22Rv1 (cell line): Measurements from ENCODE around the gene FOXP4.

Experiments used
- ZFX ChIP-seq: fragments of 450-650 bp; IDR thresholded peaks from 2 replicates; pipeline ENCODE4 v1.6.1; 2017; ENCODE audit warnings: antibody characterized with exemption, borderline replicate concordance
- TF ChIP-seq, protein P1 (sequence below): fragments of 450-650 bp; IDR thresholded peaks from 2 replicates; pipeline ENCODE4 v1.5.1; 2017; ENCODE audit warnings: mild to moderate bottlenecking

- TF ChIP-seq, protein P1, sequence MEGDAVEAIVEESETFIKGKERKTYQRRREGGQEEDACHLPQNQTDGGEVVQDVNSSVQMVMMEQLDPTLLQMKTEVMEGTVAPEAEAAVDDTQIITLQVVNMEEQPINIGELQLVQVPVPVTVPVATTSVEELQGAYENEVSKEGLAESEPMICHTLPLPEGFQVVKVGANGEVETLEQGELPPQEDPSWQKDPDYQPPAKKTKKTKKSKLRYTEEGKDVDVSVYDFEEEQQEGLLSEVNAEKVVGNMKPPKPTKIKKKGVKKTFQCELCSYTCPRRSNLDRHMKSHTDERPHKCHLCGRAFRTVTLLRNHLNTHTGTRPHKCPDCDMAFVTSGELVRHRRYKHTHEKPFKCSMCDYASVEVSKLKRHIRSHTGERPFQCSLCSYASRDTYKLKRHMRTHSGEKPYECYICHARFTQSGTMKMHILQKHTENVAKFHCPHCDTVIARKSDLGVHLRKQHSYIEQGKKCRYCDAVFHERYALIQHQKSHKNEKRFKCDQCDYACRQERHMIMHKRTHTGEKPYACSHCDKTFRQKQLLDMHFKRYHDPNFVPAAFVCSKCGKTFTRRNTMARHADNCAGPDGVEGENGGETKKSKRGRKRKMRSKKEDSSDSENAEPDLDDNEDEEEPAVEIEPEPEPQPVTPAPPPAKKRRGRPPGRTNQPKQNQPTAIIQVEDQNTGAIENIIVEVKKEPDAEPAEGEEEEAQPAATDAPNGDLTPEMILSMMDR, result no peak
- TF ChIP-seq ZFX, result no peak
Measured at GRCh38 chr6:41640426-41640825, 94.2 kb downstream of the FOXP4 start.
